Endothelial cell of umbilical vein (primary cell): ENCODE results near the gene APOBEC4. TPM values are rescaled to one million over a fixed set of nuclear protein-coding genes. Genes with fewer than 3 reads are reported as not detected.
"Not testable (repeated sequence)": the region's sequence is repeated elsewhere in the genome, so short reads cannot be mapped to it uniquely, and the experiment has no call there.

Experiments used
- BruUV-seq: library from RNA; stranded (reverse); fragments of 400-500 nt; replicated peaks from 2 replicates; lab custom pipeline; 2021; lab: Mats Ljungman, UMichigan
- CTCF ChIA-PET: fragments of 300-600, 350-600 bp; sonication (Branson Sonifier 250); formaldehyde crosslinking; loops from one replicate; lab custom pipeline; 2021; ENCODE audit warnings: antibody characterized with exemption, inconsistent platforms; lab: Charles Lee
- POLR2A ChIA-PET: fragments of 300-600, 350-600 bp; sonication (Branson Sonifier 250); formaldehyde crosslinking; loops from one replicate; lab custom pipeline; 2021; ENCODE audit warnings: antibody characterized with exemption, inconsistent platforms; lab: Charles Lee
- DNase-seq: peaks from one replicate; pipeline ENCODE4 v3.0.0-alpha.2; 2011; ENCODE audit warnings: low read depth, low spot score
- FAIRE-seq: peaks from 2 replicates; lab custom pipeline; 2011; peaks lifted over from hg19 to GRCh38; lab: Jason Lieb, UNC
- H2AFZ ChIP-seq: 2 replicates; pipeline ENCODE4 v1.6.0; 2012; ENCODE audit warnings: low read depth, low read length, control low read depth, inconsistent platforms
- H3K27ac ChIP-seq: 2 replicates; pipeline ENCODE4 v1.5.1; 2011; ENCODE audit warnings: low read depth, mild to moderate bottlenecking, control low read depth, low read length, moderate library complexity; ENCODE audit not compliant: insufficient read depth
- H3K27me3 ChIP-seq, 2 experiments: 2 replicates each; pipeline versions ENCODE4 v1.6.0 to v1.6.1; 2011; ENCODE audit warnings: low read length in 2 of 2, mixed read lengths in 1 of 2; ENCODE audit not compliant: control insufficient read depth in 2 of 2, insufficient read depth in 2 of 2
- H3K36me3 ChIP-seq, 2 experiments: 2 replicates in 1 of 2; 3 replicates in 1 of 2; pipeline ENCODE4 v1.5.1; 2011; ENCODE audit warnings: low read length in 2 of 2, mild to moderate bottlenecking in 1 of 2, moderate library complexity in 1 of 2; ENCODE audit not compliant: control insufficient read depth in 2 of 2, insufficient read depth in 2 of 2; ENCODE audit errors: extremely low read depth in 1 of 2
- H3K4me1 ChIP-seq: 3 replicates; pipeline ENCODE4 v1.5.1; 2011; ENCODE audit warnings: mild to moderate bottlenecking, low read length; ENCODE audit not compliant: control insufficient read depth, insufficient read depth; ENCODE audit errors: extremely low read depth
- H3K4me2 ChIP-seq: 2 replicates; pipeline ENCODE4 v1.6.1; 2011; ENCODE audit warnings: low read length, control low read depth, mixed read lengths; ENCODE audit not compliant: insufficient read depth
- H3K4me3 ChIP-seq, 3 experiments: fragments of 200-600 bp in 1 of 3; sonication (generic), shearing (Covaris generic) in 1 of 3; replicated peaks in 1 of 3; 2 replicates each; pipeline ENCODE4 v1.5.1; 2011 to 2016; ENCODE audit warnings: control low read depth in 3 of 3, low read length in 3 of 3, mild to moderate bottlenecking in 2 of 3, inconsistent platforms in 1 of 3, low read depth in 1 of 3, moderate library complexity in 1 of 3; ENCODE audit not compliant: insufficient read depth in 1 of 3
- H3K79me2 ChIP-seq: 2 replicates; pipeline ENCODE4 v1.6.0; 2012; ENCODE audit warnings: low read length, inconsistent platforms; ENCODE audit not compliant: control insufficient read depth, insufficient read depth
- H3K9ac ChIP-seq: replicated peaks from 2 replicates; pipeline ENCODE3; 2011; ENCODE audit warnings: low read length, control low read depth; ENCODE audit not compliant: insufficient read depth; ENCODE audit errors: extremely low read depth
- H3K9me1 ChIP-seq: replicated peaks from 3 replicates; pipeline ENCODE4 v1.6.0; 2011; ENCODE audit warnings: mild to moderate bottlenecking, low read length; ENCODE audit not compliant: control insufficient read depth, insufficient read depth; ENCODE audit errors: extremely low read depth
- H3K9me3 ChIP-seq: replicated peaks from 2 replicates; pipeline ENCODE4 v1.5.1; 2012; ENCODE audit warnings: low read length, inconsistent platforms; ENCODE audit not compliant: control insufficient read depth, insufficient read depth
- H4K20me1 ChIP-seq: replicated peaks from 2 replicates; pipeline ENCODE3; 2011; ENCODE audit warnings: mild to moderate bottlenecking, low read length; ENCODE audit not compliant: control insufficient read depth, insufficient read depth; ENCODE audit errors: extremely low read depth
- EZH2 ChIP-seq: IDR thresholded peaks from 2 replicates; pipeline ENCODE4 v1.6.1; 2012; ENCODE audit warnings: borderline replicate concordance, low read depth, mild to moderate bottlenecking, moderate library complexity, low read length, inconsistent platforms; ENCODE audit not compliant: severe bottlenecking
- GATA2 ChIP-seq: IDR thresholded peaks from 2 replicates; pipeline ENCODE4 v1.7.0; 2011; ENCODE audit warnings: low read depth, mild to moderate bottlenecking, moderate library complexity, mixed read lengths, low read length; ENCODE audit not compliant: insufficient read length, insufficient read depth
- MAX ChIP-seq: IDR thresholded peaks from 2 replicates; pipeline ENCODE4 v1.6.1; 2011; ENCODE audit not compliant: insufficient read depth, insufficient read length
- POLR2A ChIP-seq: IDR thresholded peaks from 2 replicates; pipeline ENCODE4 v1.6.1; 2012; ENCODE audit warnings: low read depth, mild to moderate bottlenecking, control low read depth, low read length
- dilution Hi-C: fragments of 300-500 bp; cut with MboI; formaldehyde crosslinking; loops from one replicate; pipeline ENCODE4 v1.15.0; 2019; ENCODE audit warnings: low sequenced_read_pairs; ENCODE audit not compliant: extremely low pct_ligation_motif_present
- intact Hi-C: fragments of 100-400 bp; cut with micrococcal nuclease; formaldehyde crosslinking; loops from one replicate; pipeline ENCODE4 v1.10.0; 2022
- polyA plus RNA-seq, 4 experiments: library from polyadenylated mRNA; depleted of rRNA in 3 of 4; stranded (reverse) in 3 of 4; unstranded in 1 of 4; fragments of >200 nt; gene quantifications; 2 replicates each; pipeline versions ENCODE4 v1.2.1 to v1.2.3, GENCODE V29; 2011 to 2012; ENCODE audit warnings: missing spikeins in 1 of 4
- total RNA-seq: library from RNA; stranded (reverse); gene quantifications from 2 replicates; pipeline ENCODE4 v1.2.3, GENCODE V29; 2021

Gene APOBEC4
- total and polyA plus RNA-seq, 2 donors (not counting 3 experiments of a cell fraction or from before 2014, with no cell fraction given), result not detected

- H3K27ac ChIP-seq, H3K9me1 ChIP-seq, H3K9me3 ChIP-seq, H3K27me3 ChIP-seq, H3K79me2 ChIP-seq, dilution Hi-C loops, BruUV-seq, H3K4me2 ChIP-seq, POLR2A ChIA-PET, H3K4me3 ChIP-seq, H3K36me3 ChIP-seq, H4K20me1 ChIP-seq, H3K9ac ChIP-seq, CTCF ChIA-PET, intact Hi-C loops, FAIRE-seq, DNase-seq, H2AFZ ChIP-seq: not testable (repeated sequence)
- peaks cover 16% of the 10 kb centered on the region for H3K4me1 ChIP-seq
Observed at GRCh38 chr1:183612975-183613374, 40.1 kb downstream of the APOBEC4 start.

- Histone ChIP-seq H4K20me1 (no peaks in the 10 kb centered on the region), H3K4me1 (peaks cover 16% of the 10 kb centered on the region), H3K27ac (no peak overlapping the region), H3K9ac (no peak overlapping the region), H3K4me2 (no peak overlapping the region), H3K4me3 (no peak overlapping the region), H3K79me2 (no peaks in the 10 kb centered on the region), H3K27me3 (no peaks in the 10 kb centered on the region), H2AFZ (no peak overlapping the region), H3K36me3 (no peaks in the 10 kb centered on the region), H3K9me3 (no peaks in the 10 kb centered on the region), H3K9me1 (no peaks in the 10 kb centered on the region)
- ChIA-PET POLR2A (no interaction called here), CTCF (no interaction called here)
- no peak for DNase-seq
- TF ChIP-seq EZH2 (no peak), GATA2 (no peak), MAX (no peak), POLR2A (no peak)
- intact Hi-C loops (no loop called here), dilution Hi-C loops (no loop called here)
- no TSS peak for BruUV-seq
- FAIRE-seq, result no peak
Observed at GRCh38 chr1:183612407-183612806, 40.7 kb downstream of the APOBEC4 start.
